LNCAP (cell line): ENCODE data around the gene CCDC187.

ENCODE experiments used
- CTCF ChIP-seq: fragments of 450-650 bp; IDR thresholded peaks from 2 replicates; pipeline ENCODE4 v1.5.1; 2017; ENCODE audit warnings: mild to moderate bottlenecking

Gene CCDC187

GRCh38 chr9:136287960-136288753 lies 15.7 kb downstream of the CCDC187 start:
- no peak for TF ChIP-seq CTCF

GRCh38 chr9:136286987-136287379 lies 16.9 kb downstream of the CCDC187 start:
- no peak for TF ChIP-seq CTCF

GRCh38 chr9:136286359-136286986 lies 17.4 kb downstream of the CCDC187 start:
- no peak for TF ChIP-seq CTCF

GRCh38 chr9:136285501-136286358 lies 18.2 kb downstream of the CCDC187 start:
- TF ChIP-seq CTCF: no peak

GRCh38 chr9:136284951-136285350 lies 18.9 kb downstream of the CCDC187 start:
- TF ChIP-seq CTCF: no peak

GRCh38 chr9:136284311-136284710 lies 19.6 kb downstream of the CCDC187 start:
- TF ChIP-seq CTCF: no peak
